GM23248 (cell line): ENCODE results near the gene NR2F6. TPM values are rescaled to one million over a fixed set of nuclear protein-coding genes. Genes with fewer than 3 reads are reported as not detected.
A peak's percentile ranks its signal among the peaks of the same experiment; 100 is the strongest.

Experiments
- DNase-seq: peaks from one replicate; pipeline ENCODE4 v3.0.0-alpha.2; 2015
- H2AFZ ChIP-seq: fragments of 200-600 bp; sonication (generic); 2 replicates; pipeline ENCODE4 v1.6.1; 2016; ENCODE audit warnings: antibody characterized with exemption
- H3F3A ChIP-seq: fragments of 200-600 bp; sonication (generic); 2 replicates; pipeline ENCODE4 v1.6.1; 2016; ENCODE audit warnings: mild to moderate bottlenecking, antibody characterized with exemption, mixed run types; ENCODE audit not compliant: insufficient read depth
- H3K27ac ChIP-seq: fragments of 200-600 bp; sonication (generic); 2 replicates; pipeline ENCODE4 v1.5.1; 2016; ENCODE audit warnings: mild to moderate bottlenecking
- H3K27me3 ChIP-seq: fragments of 200-600 bp; sonication (generic); replicated peaks from 2 replicates; pipeline ENCODE4 v1.6.1; 2016; ENCODE audit warnings: mild to moderate bottlenecking; ENCODE audit not compliant: insufficient read depth
- H3K36me3 ChIP-seq: fragments of 200-600 bp; sonication (generic); 2 replicates; pipeline ENCODE4 v1.6.1; 2016; ENCODE audit warnings: low read depth, mild to moderate bottlenecking
- H3K4me1 ChIP-seq: fragments of 200-600 bp; sonication (generic); 2 replicates; pipeline ENCODE4 v1.6.1; 2016; ENCODE audit warnings: mild to moderate bottlenecking; ENCODE audit not compliant: insufficient read depth
- H3K4me2 ChIP-seq: fragments of 200-600 bp; sonication (generic); one replicate; pipeline ENCODE4 v1.6.1; 2016; ENCODE audit warnings: mild to moderate bottlenecking; ENCODE audit not compliant: unreplicated experiment
- H3K4me3 ChIP-seq: fragments of 200-600 bp; sonication (generic); 2 replicates; pipeline ENCODE4 v1.5.1; 2016; ENCODE audit warnings: mild to moderate bottlenecking
- H3K79me2 ChIP-seq: fragments of 200-600 bp; sonication (generic); 2 replicates; pipeline ENCODE4 v1.6.1; 2016; ENCODE audit warnings: mild to moderate bottlenecking; ENCODE audit not compliant: insufficient read depth
- H3K9ac ChIP-seq: fragments of 200-600 bp; sonication (generic); 2 replicates; pipeline ENCODE4 v1.6.1; 2016; ENCODE audit warnings: mild to moderate bottlenecking
- H3K9me2 ChIP-seq: fragments of 200-600 bp; sonication (generic); 2 replicates; pipeline ENCODE4 v1.6.1; 2016; ENCODE audit warnings: mixed run types, mild to moderate bottlenecking, moderate library complexity; ENCODE audit not compliant: insufficient read depth
- H3K9me3 ChIP-seq: fragments of 200-600 bp; sonication (generic); one replicate; pipeline ENCODE4 v1.6.1; 2017; ENCODE audit warnings: low read depth
- H4K20me1 ChIP-seq: fragments of 200-600 bp; sonication (generic); 2 replicates; pipeline ENCODE4 v1.6.0; 2016; ENCODE audit not compliant: insufficient read depth
- EZH2 ChIP-seq: fragments of 200-600 bp; sonication (generic); IDR thresholded peaks from 2 replicates; pipeline ENCODE4 v1.6.1; 2018; ENCODE audit warnings: antibody characterized with exemption, mild to moderate bottlenecking; ENCODE audit not compliant: insufficient read depth, poor library complexity, severe bottlenecking
- EZH2phosphoT487 ChIP-seq: fragments of 200-600 bp; sonication (generic); IDR thresholded peaks from 2 replicates; pipeline ENCODE4 v1.6.1; 2018; ENCODE audit warnings: antibody characterized with exemption, moderate library complexity, mild to moderate bottlenecking, low read depth; ENCODE audit not compliant: insufficient read depth
- WGBS, 2 experiments: methylation state at CpG; one replicate each; pipeline ENCODE4 v1.1.6; 2015 to 2017; ENCODE audit warnings: low lambda C conversion rate in 2 of 2, low coverage in 1 of 2; ENCODE audit errors: missing lambda C conversion rate in 2 of 2; 5-methylcytosine and 5-hydroxymethylcytosine counted together
- in situ Hi-C: fragments of 300-500 bp; cut with MboI; formaldehyde crosslinking; loops from 2 replicates; pipeline ENCODE4 v1.15.0; 2020
- polyA plus RNA-seq: library from polyadenylated mRNA; unstranded; fragments of >200 nt; fragmentation: Nextera tagmentation; extraction: Ambion mirVana; gene quantifications from 2 replicates; pipeline ENCODE4 v1.2.1, GENCODE V29; 2016
- total RNA-seq: library from RNA; depleted of rRNA; stranded (reverse); fragments of >200 nt; shearing (Covaris generic); gene quantifications from 2 replicates; pipeline ENCODE4 v1.2.3, GENCODE V29; 2014

The NR2F6 gene
- total and polyA plus RNA-seq, 2 experiments from 2014 or later, result 11.7 to 82.5 TPM

- Histone ChIP-seq H3K27ac (no peak overlapping the region), H3K4me2 (no peak overlapping the region), H3K27me3 (no peaks in the 10 kb centered on the region), H3K4me1 (peaks cover 6% of the 10 kb centered on the region), H3K9me3 (no peaks in the 10 kb centered on the region), H3K79me2 (peaks cover 30% of the 10 kb centered on the region), H3K9me2 (no peaks in the 10 kb centered on the region), H3K9ac (no peak overlapping the region), H2AFZ (peak overlapping the region; percentile 65), H4K20me1 (no peaks in the 10 kb centered on the region), H3K36me3 (0 out of 2 replicates have a peak, but pooled peaks cover 4% of the 10 kb centered on the region), H3F3A (peaks cover 7% of the 10 kb centered on the region), H3K4me3 (no peak overlapping the region)
- in situ Hi-C loops, result no loop called here
- TF ChIP-seq EZH2phosphoT487, result no peak
- no peak for TF ChIP-seq EZH2
- 75 to 76% methylated on average over 12 of the region's 12 CpGs for WGBS, 2 experiments
- DNase-seq, result no peak
These were observed 20.9 kb upstream of the NR2F6 start for GRCh38 chr19:17266589-17266974.

- no peak for TF ChIP-seq EZH2
- TF ChIP-seq EZH2phosphoT487, result no peak
- H2AFZ ChIP-seq, result peak overlapping the region; percentile 65
- no peak overlapping the region for H3K9ac ChIP-seq
- peaks cover 30% of the 10 kb centered on the region for H3K79me2 ChIP-seq
- WGBS, 2 experiments, result 88 to 91% methylated on average over 7 of the region's 7 CpGs
- H3K27ac ChIP-seq, result no peak overlapping the region
- H3K36me3 ChIP-seq, result no peaks in the 10 kb centered on the region
- H3K4me3 ChIP-seq, result no peak overlapping the region
- H3K9me3 ChIP-seq, result no peaks in the 10 kb centered on the region
- in situ Hi-C loops, result no loop called here
- H3K4me1 ChIP-seq, result peaks cover 6% of the 10 kb centered on the region
- H3K4me2 ChIP-seq, result no peak overlapping the region
- no peaks in the 10 kb centered on the region for H4K20me1 ChIP-seq
- no peak for DNase-seq
- no peaks in the 10 kb centered on the region for H3K9me2 ChIP-seq
- no peaks in the 10 kb centered on the region for H3K27me3 ChIP-seq
- peaks cover 7% of the 10 kb centered on the region for H3F3A ChIP-seq
These were observed 20.3 kb upstream of the NR2F6 start for GRCh38 chr19:17266026-17266425.

GRCh38 chr19:17264641-17264979, 18.9 kb upstream of the NR2F6 start, which contains the start of gene USHBP1:
Gene USHBP1 (minus strand): TSS chr19:17264745. CDS start chr19:17264299, 446 bp downstream.
- Histone ChIP-seq H3K9me3 (no peaks in the 10 kb centered on the region), H3K36me3 (no peaks in the 10 kb centered on the region), H3K27me3 (no peaks in the 10 kb centered on the region), H3K4me2 (no peak within 1 kb of the TSS), H3K27ac (no peak within 1 kb of the TSS), H3K9ac (no peak within 1 kb of the TSS), H3K79me2 (peaks cover 22% of the 10 kb centered on the region), H3K4me1 (peaks cover 6% of the 10 kb centered on the region), H3K4me3 (no peak within 1 kb of the TSS), H3F3A (peaks cover 7% of the 10 kb centered on the region), H2AFZ (no peak within 1 kb of the TSS), H3K9me2 (no peaks in the 10 kb centered on the region), H4K20me1 (no peaks in the 10 kb centered on the region)
- in situ Hi-C loops, result no loop called here
- 33 to 39% methylated on average over 5 of the region's 5 CpGs for WGBS, 2 experiments
- no peak for DNase-seq
- TF ChIP-seq EZH2phosphoT487, result no peak
- TF ChIP-seq EZH2, result no peak

- Histone ChIP-seq H3K9me2 (no peaks in the 10 kb centered on the region), H3K4me3 (no peak overlapping the region), H4K20me1 (no peaks in the 10 kb centered on the region), H3K27me3 (no peaks in the 10 kb centered on the region), H3K36me3 (no peaks in the 10 kb centered on the region), H3K9me3 (no peaks in the 10 kb centered on the region), H3K27ac (no peak overlapping the region), H3K79me2 (peaks cover 16% of the 10 kb centered on the region), H3K4me1 (peaks cover 6% of the 10 kb centered on the region), H3K4me2 (no peak overlapping the region), H3F3A (peaks cover 7% of the 10 kb centered on the region), H2AFZ (no peak overlapping the region), H3K9ac (no peak overlapping the region)
- TF ChIP-seq EZH2phosphoT487 (no peak), EZH2 (no peak)
- in situ Hi-C loops, result no loop called here
- no peak for DNase-seq
- 72 to 83% methylated on average over 17 to 23 of the region's 23 CpGs for WGBS, 2 experiments
These were observed 18.3 kb upstream of the NR2F6 start for GRCh38 chr19:17263712-17264640.
